ENCODE results near the gene CAB39L. TPM values are rescaled to one million over a fixed set of nuclear protein-coding genes. Genes with fewer than 3 reads are reported as not detected.

Gene CAB39L
- total and polyA plus RNA-seq, 2 of the 4 experiments (the other 2 are of a cell fraction) = 8.5 to 16.7 TPM

- H3K79me1 ChIP-seq (ENCODE audit: low read depth in 1 of 2, low read length in 2 of 2) = no peaks in the 10 kb centered on the region
- H2AK9ac ChIP-seq (replicated peaks; ENCODE audit: low read depth, low read length, poor library complexity) = no peak overlapping the region
- no peaks in the 10 kb centered on the region for H3K36me3 ChIP-seq (ENCODE audit: control insufficient read depth, insufficient read depth, low read length)
- ChIA-PET POLR2A (ENCODE audit: unreplicated experiment) (no interaction called here), CTCF (no interaction called here)
- no peak overlapping the region for H3K4ac ChIP-seq (ENCODE audit: low read depth, low read length)
- BruUV-seq (replicated peaks) = no TSS peak
- no peaks in the 10 kb centered on the region for H3K9me3 ChIP-seq (ENCODE audit: control insufficient read depth, insufficient read depth, low read length)
- in situ Hi-C loops (cut with MboI; ENCODE audit: low sequenced_read_pairs) = no loop called here
- no CpG with 5 or more reads among the region's 2 CpGs for WGBS, 2 experiments (ENCODE audit: extremely low coverage in 2 of 2, insufficient read length in 1 of 2)
- peak overlapping the region; percentile 58; the same call in 1 of the 2 replicates for H4K5ac ChIP-seq (ENCODE audit: low read depth, low read length)
- no peak overlapping the region for H2BK15ac ChIP-seq (ENCODE audit: low read depth, low read length)
- H2BK5ac ChIP-seq (ENCODE audit: low read depth, low read length, poor library complexity, severe bottlenecking) = no peak overlapping the region
- no peaks in the 10 kb centered on the region for H3K27me3 ChIP-seq (ENCODE audit: control insufficient read depth, insufficient read depth, low read length)
- no peak overlapping the region for H3K18ac ChIP-seq (ENCODE audit: low read depth, low read length)
- DNase-seq (no peak), ATAC-seq (ENCODE audit: low read depth) (no peak)
- H2BK20ac ChIP-seq (ENCODE audit: low read depth, low read length) = no peak overlapping the region
- H4K20me1 ChIP-seq (ENCODE audit: insufficient read depth, low read length) = no peaks in the 10 kb centered on the region
- intact Hi-C loops (cut with micrococcal nuclease) = loop anchor here (5.0 kb wide), 1 partner anchor 58 kb away; no protein-coding TSS in a partner anchor
- H2BK120ac ChIP-seq (ENCODE audit: low read depth, low read length) = no peak overlapping the region
- H3K56ac ChIP-seq (ENCODE audit: extremely low read depth, insufficient read depth, low read length) = no peak overlapping the region
- H3K9me1 ChIP-seq (ENCODE audit: insufficient read depth, low read length) = 0 out of 2 replicates have a peak, but pooled peaks cover 3% of the 10 kb centered on the region
- no peak overlapping the region for H3K9ac ChIP-seq (ENCODE audit: low read depth, low read length)
- 0 out of 2 replicates have a peak overlapping the region, but pooled peaks have one; percentile 37 for H3K14ac ChIP-seq (replicated peaks; ENCODE audit: low read depth, low read length)
- no peak overlapping the region for H3K23ac ChIP-seq (ENCODE audit: low read depth, low read length)
- no peak overlapping the region for H3K27ac ChIP-seq (ENCODE audit: insufficient read depth, low read length)
- H2AK5ac ChIP-seq (ENCODE audit: low read depth, low read length) = no peak overlapping the region
- no peak overlapping the region for H2AFZ ChIP-seq (replicated peaks; ENCODE audit: low read length, poor library complexity)
- dilution Hi-C loops (cut with HindIII; ENCODE audit: low sequenced_read_pairs, unreplicated experiment) = no loop called here
- H3K4me2 ChIP-seq (ENCODE audit: low read depth, low read length) = no peak overlapping the region
- no peak overlapping the region for H4K8ac ChIP-seq (ENCODE audit: low read depth in 2 of 2, low read length in 2 of 2)
- H4K91ac ChIP-seq (ENCODE audit: insufficient read depth, low read depth, low read length) = no peak overlapping the region
- no peak overlapping the region for H3K4me3 ChIP-seq (ENCODE audit: insufficient read depth, low read depth, low read length)
- H3K4me1 ChIP-seq (ENCODE audit: control insufficient read depth, insufficient read depth, low read length) = peaks cover 11% of the 10 kb centered on the region
- no peak for TF ChIP-seq POLR2A (IDR thresholded peaks at IDR 0.05; ENCODE audit: low read depth, low read length)
- no peak for TF ChIP-seq RCOR1 (IDR thresholded peaks at IDR 0.05; ENCODE audit: insufficient replicate concordance, low read length)
- TF ChIP-seq RFX5 (IDR thresholded peaks at IDR 0.05; ENCODE audit: low read depth, low read length) = no peak
These were observed 73.5 kb downstream of the CAB39L start for GRCh38 chr13:49370371-49370770.
